OCI-LY1 (cell line): ENCODE data around the gene WNT9A.

Source experiments
- H2AFZ ChIP-seq: fragments of 200-600 bp; sonication (generic), shearing (Covaris generic); 2 replicates; pipeline ENCODE4 v1.6.0; 2014; ENCODE audit warnings: antibody characterized with exemption, mild to moderate bottlenecking, low read length
- H3F3A ChIP-seq: fragments of 200-600 bp; sonication (generic), shearing (Covaris generic); 2 replicates; pipeline ENCODE4 v1.6.0; 2014; ENCODE audit warnings: mild to moderate bottlenecking, antibody characterized with exemption, low read length, moderate library complexity; ENCODE audit not compliant: insufficient read depth
- H3K27ac ChIP-seq: fragments of 200-600 bp; sonication (generic); 2 replicates; pipeline ENCODE4 v1.5.1; 2014; ENCODE audit warnings: low read length, mixed run types, mild to moderate bottlenecking, low read depth; ENCODE audit not compliant: poor library complexity, severe bottlenecking
- H3K27me3 ChIP-seq: fragments of 200-600 bp; sonication (generic); 2 replicates; pipeline ENCODE4 v1.6.0; 2014; ENCODE audit warnings: antibody characterized with exemption, mild to moderate bottlenecking, low read length, moderate library complexity; ENCODE audit not compliant: insufficient read depth
- H3K36me3 ChIP-seq: fragments of 200-600 bp; sonication (generic); 2 replicates; pipeline ENCODE4 v1.6.1; 2014; ENCODE audit warnings: mild to moderate bottlenecking, antibody characterized with exemption, low read length, moderate library complexity, mixed read lengths; ENCODE audit not compliant: insufficient read depth
- H3K4me1 ChIP-seq: fragments of 200-600 bp; sonication (generic); 2 replicates; pipeline ENCODE4 v1.5.1; 2014; ENCODE audit warnings: mild to moderate bottlenecking, low read length, moderate library complexity; ENCODE audit not compliant: insufficient read depth, severe bottlenecking
- H3K4me2 ChIP-seq: fragments of 200-600 bp; sonication (generic), shearing (Covaris generic); 2 replicates; pipeline ENCODE4 v1.6.1; 2014; ENCODE audit warnings: low read length
- H3K4me3 ChIP-seq: fragments of 200-600 bp; sonication (generic); 2 replicates; pipeline ENCODE4 v1.5.1; 2014; ENCODE audit warnings: low read length, low read depth, mild to moderate bottlenecking, mixed read lengths; ENCODE audit not compliant: poor library complexity, severe bottlenecking
- H3K79me2 ChIP-seq: fragments of 200-600 bp; shearing (Covaris generic); 2 replicates; pipeline ENCODE4 v1.6.1; 2016; ENCODE audit warnings: mixed run types, low read length, mixed read lengths; ENCODE audit not compliant: insufficient read depth
- H3K9ac ChIP-seq: fragments of 200-600 bp; sonication (generic), shearing (Covaris generic); 2 replicates; pipeline ENCODE4 v1.6.1; 2014; ENCODE audit warnings: mild to moderate bottlenecking, low read length, mixed read lengths
- H3K9me2 ChIP-seq: fragments of 200-600 bp; sonication (generic), shearing (Covaris generic); 2 replicates; pipeline ENCODE4 v1.6.1; 2014; ENCODE audit warnings: low read depth, mild to moderate bottlenecking, low read length, mixed read lengths
- H3K9me3 ChIP-seq: fragments of 200-600 bp; shearing (Covaris generic); 2 replicates; pipeline ENCODE4 v1.6.1; 2014; ENCODE audit warnings: low read length, mixed read lengths
- H4K20me1 ChIP-seq: fragments of 200-600 bp; sonication (generic), shearing (Covaris generic); 2 replicates; pipeline ENCODE4 v1.6.0; 2016; ENCODE audit warnings: mild to moderate bottlenecking, low read length; ENCODE audit not compliant: insufficient read depth
- CTCF ChIP-seq: fragments of 200-600 bp; sonication (generic), shearing (Covaris generic); IDR thresholded peaks from 2 replicates; pipeline ENCODE4 v1.5.1; 2017; ENCODE audit warnings: mild to moderate bottlenecking, antibody characterized with exemption, low read length, moderate library complexity, mixed read lengths
- EZH2 ChIP-seq: fragments of 200-600 bp; sonication (generic), shearing (Covaris generic); IDR thresholded peaks from 2 replicates; pipeline ENCODE4 v1.8.0; 2017; ENCODE audit warnings: borderline replicate concordance, mixed run types, mild to moderate bottlenecking, antibody characterized with exemption, low read length, moderate library complexity, mixed read lengths

WNT9A gene

GRCh38 chr1:227869851-227870305 lies 77.9 kb downstream of the WNT9A start:
- TF ChIP-seq CTCF (no peak), EZH2 (no peak)
- H3K4me3 ChIP-seq, result no peak overlapping the region
- no peak overlapping the region for H2AFZ ChIP-seq
- no peaks in the 10 kb centered on the region for H3K9me3 ChIP-seq
- H3K36me3 ChIP-seq, result no peaks in the 10 kb centered on the region
- H4K20me1 ChIP-seq, result no peaks in the 10 kb centered on the region
- no peak overlapping the region for H3K27ac ChIP-seq
- no peaks in the 10 kb centered on the region for H3K4me1 ChIP-seq
- no peaks in the 10 kb centered on the region for H3K79me2 ChIP-seq
- H3K4me2 ChIP-seq, result no peak overlapping the region
- no peaks in the 10 kb centered on the region for H3K27me3 ChIP-seq
- no peak overlapping the region for H3K9ac ChIP-seq
- H3K9me2 ChIP-seq, result no peaks in the 10 kb centered on the region
- H3F3A ChIP-seq, result no peaks in the 10 kb centered on the region

GRCh38 chr1:227869279-227869842 lies 78.4 kb downstream of the WNT9A start:
- H3K79me2 ChIP-seq, result no peaks in the 10 kb centered on the region
- H3F3A ChIP-seq, result no peaks in the 10 kb centered on the region
- no peak overlapping the region for H3K4me2 ChIP-seq
- H3K9me3 ChIP-seq, result no peaks in the 10 kb centered on the region
- H3K4me3 ChIP-seq, result no peak overlapping the region
- H3K27me3 ChIP-seq, result no peaks in the 10 kb centered on the region
- no peak overlapping the region for H3K9ac ChIP-seq
- H3K4me1 ChIP-seq, result no peaks in the 10 kb centered on the region
- no peaks in the 10 kb centered on the region for H3K9me2 ChIP-seq
- no peak overlapping the region for H2AFZ ChIP-seq
- no peak overlapping the region for H3K27ac ChIP-seq
- no peak for TF ChIP-seq EZH2
- TF ChIP-seq CTCF, result no peak
- no peaks in the 10 kb centered on the region for H3K36me3 ChIP-seq
- H4K20me1 ChIP-seq, result no peaks in the 10 kb centered on the region
